ENCODE measurements around the gene CCDC70.
"Not testable (repeated sequence)": the region's sequence is repeated elsewhere in the genome, so short reads cannot be mapped to it uniquely, and the experiment has no call there.

CCDC70 gene

GRCh38 chr13:51861723-51862300, at the start of gene CCDC70:
TSS of gene CCDC70 (plus strand) at chr13:51861969. CDS start at chr13:51865412, 3,443 bp downstream.
- no peak for DNase-seq

GRCh38 chr13:51814071-51814470, 47.7 kb upstream of the CCDC70 start:
- DNase-seq = no peak

- peak; percentile 77 for DNase-seq
Observed at GRCh38 chr13:51814825-51815650, 46.7 kb upstream of the CCDC70 start.

GRCh38 chr13:51815848-51816247, 45.9 kb upstream of the CCDC70 start:
- no peak for DNase-seq

GRCh38 chr13:51816604-51817249, 45.0 kb upstream of the CCDC70 start:
- DNase-seq = no peak

- no peak for DNase-seq
Observed at GRCh38 chr13:51817717-51818116, 44.1 kb upstream of the CCDC70 start.

- no peak for DNase-seq
Observed at GRCh38 chr13:51818276-51818675, 43.5 kb upstream of the CCDC70 start.

GRCh38 chr13:51818781-51819511, 42.8 kb upstream of the CCDC70 start:
- DNase-seq = peak; percentile 45

- no peak for DNase-seq
Observed at GRCh38 chr13:51819544-51819943, 42.2 kb upstream of the CCDC70 start.

- DNase-seq = no peak
Observed at GRCh38 chr13:51820016-51820597, 41.7 kb upstream of the CCDC70 start.

- no peak for DNase-seq
Observed at GRCh38 chr13:51821606-51822005, 40.2 kb upstream of the CCDC70 start.

GRCh38 chr13:51822106-51822815, 39.5 kb upstream of the CCDC70 start:
- no peak for DNase-seq

GRCh38 chr13:51823359-51823758, 38.4 kb upstream of the CCDC70 start:
- no peak for DNase-seq

GRCh38 chr13:51823863-51824262, 37.9 kb upstream of the CCDC70 start:
- DNase-seq = no peak

- DNase-seq = not testable (repeated sequence)
Observed at GRCh38 chr13:51824712-51825111, 37.1 kb upstream of the CCDC70 start.

GRCh38 chr13:51825165-51825592, 36.6 kb upstream of the CCDC70 start:
- DNase-seq = no peak

GRCh38 chr13:51825681-51826254, 36.0 kb upstream of the CCDC70 start:
- DNase-seq = no peak

- no peak for DNase-seq
Observed at GRCh38 chr13:51826606-51827005, 35.2 kb upstream of the CCDC70 start.

GRCh38 chr13:51827254-51827653, 34.5 kb upstream of the CCDC70 start:
- DNase-seq = no peak

- no peak for DNase-seq
Observed at GRCh38 chr13:51828730-51829567, 32.8 kb upstream of the CCDC70 start.

- DNase-seq = no peak
Observed at GRCh38 chr13:51829568-51829899, 32.2 kb upstream of the CCDC70 start.
